ENCODE data around the gene COX6A1. TPM values are rescaled to one million over a fixed set of nuclear protein-coding genes. Genes with fewer than 3 reads are reported as not detected.

The COX6A1 gene
- total RNA-seq, 1 donor from 2014 or later, result 258 TPM

DNA sequence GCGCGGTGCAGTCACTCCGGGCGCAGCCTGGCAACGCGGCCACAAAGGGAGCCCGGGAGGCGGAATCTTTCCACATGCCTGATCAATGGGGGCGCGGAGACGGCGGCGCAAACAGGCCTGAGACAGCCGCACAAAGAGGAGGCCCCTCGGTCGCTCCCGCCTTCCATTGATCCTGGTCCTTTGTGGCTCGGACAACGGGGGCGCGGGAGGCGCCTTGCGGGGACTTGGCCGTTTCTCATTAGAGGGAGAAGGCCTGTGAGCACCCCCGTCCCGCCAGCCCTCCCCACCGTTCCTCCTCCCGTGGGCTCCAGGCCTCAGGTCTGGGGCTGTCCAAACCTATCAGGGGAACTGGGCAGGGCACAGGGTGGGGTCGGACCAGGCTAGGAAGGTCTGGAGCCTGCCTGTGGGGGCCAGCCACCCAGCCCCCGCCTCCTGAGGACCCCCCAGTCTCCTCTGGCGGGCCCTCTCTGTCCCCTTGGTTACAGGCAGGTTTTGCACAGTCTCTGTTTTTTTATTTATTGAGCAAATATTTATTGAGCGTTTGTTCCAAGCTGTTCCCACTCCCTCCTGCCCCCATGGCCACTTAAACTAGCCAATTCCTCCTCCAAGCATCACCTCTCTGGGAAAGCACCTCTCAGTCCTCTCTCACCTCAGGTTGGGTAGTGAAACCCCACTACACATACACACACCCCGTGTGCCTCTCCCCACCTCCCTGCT lies 39.9 kb upstream of the COX6A1 start:
- no peaks in the 10 kb centered on the region for H3K36me3 ChIP-seq
- ATAC-seq, result peak; percentile 17
- no peaks in the 10 kb centered on the region for H3K4me1 ChIP-seq
- no peak overlapping the region for H3K4me3 ChIP-seq
- peaks cover 10% of the 10 kb centered on the region for H3K27me3 ChIP-seq
- DNase-seq, result no peak
- no peak overlapping the region for H3K27ac ChIP-seq
- no peaks in the 10 kb centered on the region for H3K9me3 ChIP-seq
- intact Hi-C loops (cut with DNase I), result no loop called here
- TF ChIP-seq, protein P1, sequence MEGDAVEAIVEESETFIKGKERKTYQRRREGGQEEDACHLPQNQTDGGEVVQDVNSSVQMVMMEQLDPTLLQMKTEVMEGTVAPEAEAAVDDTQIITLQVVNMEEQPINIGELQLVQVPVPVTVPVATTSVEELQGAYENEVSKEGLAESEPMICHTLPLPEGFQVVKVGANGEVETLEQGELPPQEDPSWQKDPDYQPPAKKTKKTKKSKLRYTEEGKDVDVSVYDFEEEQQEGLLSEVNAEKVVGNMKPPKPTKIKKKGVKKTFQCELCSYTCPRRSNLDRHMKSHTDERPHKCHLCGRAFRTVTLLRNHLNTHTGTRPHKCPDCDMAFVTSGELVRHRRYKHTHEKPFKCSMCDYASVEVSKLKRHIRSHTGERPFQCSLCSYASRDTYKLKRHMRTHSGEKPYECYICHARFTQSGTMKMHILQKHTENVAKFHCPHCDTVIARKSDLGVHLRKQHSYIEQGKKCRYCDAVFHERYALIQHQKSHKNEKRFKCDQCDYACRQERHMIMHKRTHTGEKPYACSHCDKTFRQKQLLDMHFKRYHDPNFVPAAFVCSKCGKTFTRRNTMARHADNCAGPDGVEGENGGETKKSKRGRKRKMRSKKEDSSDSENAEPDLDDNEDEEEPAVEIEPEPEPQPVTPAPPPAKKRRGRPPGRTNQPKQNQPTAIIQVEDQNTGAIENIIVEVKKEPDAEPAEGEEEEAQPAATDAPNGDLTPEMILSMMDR (IDR thresholded peaks at IDR 0.05), result no peak

DNA sequence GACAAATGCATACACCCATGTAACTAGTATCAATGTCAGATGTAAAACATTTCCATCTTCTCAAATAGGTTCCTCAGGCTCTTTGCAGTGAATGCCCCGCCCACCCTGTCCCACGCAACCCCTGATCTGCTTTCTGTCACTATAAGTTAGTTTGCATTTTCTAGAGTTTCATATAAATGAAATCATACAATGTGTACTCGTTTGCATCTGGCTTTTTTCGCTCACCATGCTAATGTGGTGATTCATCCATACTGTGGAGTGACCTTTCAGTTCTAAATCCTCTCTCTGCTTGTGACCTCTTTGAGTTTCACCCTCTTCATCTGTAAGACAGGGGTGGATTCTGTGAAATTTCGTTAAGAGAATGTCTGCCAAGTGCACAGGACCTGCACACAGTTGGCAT lies 38.4 kb upstream of the COX6A1 start:
- H3K27me3 ChIP-seq, result no peaks in the 10 kb centered on the region
- TF ChIP-seq, protein P1 (IDR thresholded peaks at IDR 0.05), result no peak
- H3K4me1 ChIP-seq, result no peaks in the 10 kb centered on the region
- no peaks in the 10 kb centered on the region for H3K36me3 ChIP-seq
- DNase-seq (no peak), ATAC-seq (no peak)
- H3K27ac ChIP-seq, result no peak overlapping the region
- no peak overlapping the region for H3K4me3 ChIP-seq
- no peaks in the 10 kb centered on the region for H3K9me3 ChIP-seq
- intact Hi-C loops (cut with DNase I), result no loop called here

DNA sequence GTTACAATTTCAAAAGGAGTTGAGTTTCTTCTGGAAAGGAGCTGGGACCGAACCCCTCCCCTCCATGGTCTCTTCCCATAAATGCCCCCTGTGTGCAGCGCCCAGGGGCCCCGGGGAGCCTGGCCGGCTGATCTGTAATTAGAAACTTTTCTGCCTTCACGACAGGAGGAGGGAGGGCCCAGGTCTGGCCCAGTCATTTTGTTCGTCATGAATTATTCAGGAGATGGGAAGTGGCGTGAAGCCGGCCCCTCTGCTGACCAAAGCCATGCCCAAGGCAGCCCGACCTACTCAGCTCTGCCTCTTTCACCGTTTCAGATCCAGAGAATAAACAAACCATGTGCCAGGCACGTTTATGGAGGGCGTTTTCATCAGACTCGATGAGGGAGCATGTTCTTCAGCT lies 35.7 kb upstream of the COX6A1 start:
- DNase-seq, result no peak
- Histone ChIP-seq H3K9me3 (no peaks in the 10 kb centered on the region), H3K4me3 (no peak overlapping the region), H3K27ac (no peak overlapping the region), H3K36me3 (no peaks in the 10 kb centered on the region), H3K4me1 (no peaks in the 10 kb centered on the region), H3K27me3 (no peaks in the 10 kb centered on the region)
- TF ChIP-seq, protein P1 (IDR thresholded peaks at IDR 0.05), result no peak
- no peak for ATAC-seq
- intact Hi-C loops (cut with DNase I), result no loop called here

DNA sequence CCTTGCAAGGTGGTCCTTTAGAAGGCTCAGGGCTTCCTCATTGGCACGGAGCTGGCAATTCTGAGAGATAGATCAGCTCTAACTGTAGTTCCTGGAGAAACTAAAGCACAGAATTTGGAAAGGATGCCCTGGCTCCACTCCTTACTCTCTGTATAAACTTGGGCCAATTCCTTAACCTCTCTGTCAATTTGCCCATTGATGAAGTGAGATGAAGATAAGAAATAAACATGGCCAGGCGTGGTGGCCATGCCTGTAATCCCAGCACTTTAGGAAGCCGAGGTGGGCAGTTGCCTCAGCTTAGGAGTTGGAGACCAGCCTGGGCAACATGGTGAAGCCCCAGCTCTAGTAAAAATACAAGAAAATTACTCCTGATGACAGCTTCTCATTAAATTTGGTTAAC lies 34.0 kb upstream of the COX6A1 start:
- no peaks in the 10 kb centered on the region for H3K27me3 ChIP-seq
- intact Hi-C loops (cut with DNase I), result no loop called here
- H3K4me3 ChIP-seq, result no peak overlapping the region
- no peaks in the 10 kb centered on the region for H3K36me3 ChIP-seq
- H3K27ac ChIP-seq, result no peak overlapping the region
- no peaks in the 10 kb centered on the region for H3K4me1 ChIP-seq
- TF ChIP-seq, protein P1 (IDR thresholded peaks at IDR 0.05), result no peak
- H3K9me3 ChIP-seq, result no peaks in the 10 kb centered on the region
- ATAC-seq (no peak), DNase-seq (no peak)

DNA sequence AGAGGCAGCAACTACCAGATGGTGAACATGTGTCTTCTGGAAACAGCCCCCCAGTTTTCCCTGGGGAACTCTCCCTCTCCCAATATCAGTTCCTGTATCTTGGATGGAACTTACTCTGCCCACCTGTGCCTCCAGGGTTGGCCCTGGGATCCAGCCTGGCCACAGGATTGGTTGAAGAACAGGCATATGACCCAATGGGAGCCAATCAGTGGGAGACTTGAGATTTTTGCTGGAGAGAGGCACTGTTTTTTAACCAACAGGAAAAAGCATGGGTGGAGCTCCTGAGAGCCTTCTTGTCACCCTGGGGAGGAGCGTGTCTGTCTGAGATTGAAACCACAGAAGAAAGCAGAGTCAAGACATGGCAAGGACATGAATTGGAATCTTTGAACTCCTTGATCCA lies 33.6 kb upstream of the COX6A1 start:
- Histone ChIP-seq H3K36me3 (no peaks in the 10 kb centered on the region), H3K27me3 (no peaks in the 10 kb centered on the region), H3K4me3 (no peak overlapping the region), H3K9me3 (no peaks in the 10 kb centered on the region), H3K27ac (no peak overlapping the region), H3K4me1 (no peaks in the 10 kb centered on the region)
- TF ChIP-seq, protein P1 (IDR thresholded peaks at IDR 0.05), result no peak
- no peak for DNase-seq
- intact Hi-C loops (cut with DNase I), result no loop called here
- no peak for ATAC-seq

DNA sequence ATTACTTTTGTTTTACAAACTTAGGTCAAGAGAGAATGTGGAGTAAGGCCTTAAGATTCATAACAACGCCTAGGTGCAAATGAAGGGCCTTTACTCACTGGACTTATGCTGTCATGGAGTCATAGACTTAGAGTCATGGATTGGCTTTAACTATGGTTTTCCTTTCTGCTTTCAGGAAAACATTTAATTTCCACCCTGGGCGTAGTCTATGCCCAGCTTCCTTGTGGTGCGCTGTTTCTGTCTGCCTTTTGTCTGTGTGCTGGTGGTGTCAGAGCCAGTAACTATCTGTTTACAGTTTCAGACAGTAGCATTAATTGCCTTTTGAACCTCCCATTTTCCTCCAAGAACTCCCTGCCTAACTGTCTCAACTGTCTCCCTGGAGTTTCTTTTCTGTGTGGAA lies 31.8 kb upstream of the COX6A1 start:
- ATAC-seq (no peak), DNase-seq (no peak)
- intact Hi-C loops (cut with DNase I), result no loop called here
- H3K4me1 ChIP-seq, result no peaks in the 10 kb centered on the region
- H3K36me3 ChIP-seq, result no peaks in the 10 kb centered on the region
- H3K27me3 ChIP-seq, result no peaks in the 10 kb centered on the region
- H3K27ac ChIP-seq, result no peak overlapping the region
- TF ChIP-seq, protein P1 (IDR thresholded peaks at IDR 0.05), result no peak
- no peak overlapping the region for H3K4me3 ChIP-seq
- no peaks in the 10 kb centered on the region for H3K9me3 ChIP-seq

All from upper lobe of right lung (tissue), 1 donor.